ENCODE data around the gene B4GALT5. TPM values are rescaled to one million over a fixed set of nuclear protein-coding genes. Genes with fewer than 3 reads are reported as not detected.

Gene B4GALT5
- total RNA-seq, 1 donor from 2014 or later = 62.2 TPM

DNA sequence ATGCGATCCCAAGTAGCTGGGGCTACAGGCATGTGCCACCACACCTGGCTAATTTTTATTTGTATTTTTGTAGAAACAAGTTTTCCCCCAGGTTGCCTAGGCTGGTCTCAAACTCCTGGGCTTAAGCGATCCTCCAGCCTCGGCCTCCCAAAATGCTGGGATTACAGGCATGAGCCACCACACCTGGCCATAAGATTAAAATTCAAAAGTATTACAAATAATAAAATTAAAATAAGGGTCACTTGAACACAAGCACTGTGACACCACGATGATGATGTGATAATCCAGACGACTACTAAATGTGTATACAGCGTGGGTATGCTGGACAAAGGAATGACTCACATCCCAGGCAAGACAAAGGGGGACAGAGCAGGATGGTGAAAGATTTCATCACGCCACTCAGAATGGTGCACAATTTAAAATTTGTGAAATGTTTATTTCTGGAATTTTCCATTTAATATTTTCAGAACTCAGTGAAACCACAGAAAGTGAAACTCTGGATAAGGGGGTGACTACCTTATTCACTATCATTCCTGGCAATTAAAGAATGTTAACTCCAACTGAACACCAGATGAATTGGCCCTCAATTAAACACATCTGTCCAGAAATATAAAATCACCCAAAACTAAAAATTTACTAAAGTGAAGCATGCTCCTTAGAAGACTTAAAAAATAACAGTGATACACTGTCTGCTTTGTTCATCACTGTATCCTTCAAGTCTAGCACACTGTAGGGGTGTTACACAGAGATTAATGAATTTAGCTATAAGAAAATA is 13.1 kb downstream of the B4GALT5 start:
- DNase-seq (ENCODE audit: low spot score) = no peak

DNA sequence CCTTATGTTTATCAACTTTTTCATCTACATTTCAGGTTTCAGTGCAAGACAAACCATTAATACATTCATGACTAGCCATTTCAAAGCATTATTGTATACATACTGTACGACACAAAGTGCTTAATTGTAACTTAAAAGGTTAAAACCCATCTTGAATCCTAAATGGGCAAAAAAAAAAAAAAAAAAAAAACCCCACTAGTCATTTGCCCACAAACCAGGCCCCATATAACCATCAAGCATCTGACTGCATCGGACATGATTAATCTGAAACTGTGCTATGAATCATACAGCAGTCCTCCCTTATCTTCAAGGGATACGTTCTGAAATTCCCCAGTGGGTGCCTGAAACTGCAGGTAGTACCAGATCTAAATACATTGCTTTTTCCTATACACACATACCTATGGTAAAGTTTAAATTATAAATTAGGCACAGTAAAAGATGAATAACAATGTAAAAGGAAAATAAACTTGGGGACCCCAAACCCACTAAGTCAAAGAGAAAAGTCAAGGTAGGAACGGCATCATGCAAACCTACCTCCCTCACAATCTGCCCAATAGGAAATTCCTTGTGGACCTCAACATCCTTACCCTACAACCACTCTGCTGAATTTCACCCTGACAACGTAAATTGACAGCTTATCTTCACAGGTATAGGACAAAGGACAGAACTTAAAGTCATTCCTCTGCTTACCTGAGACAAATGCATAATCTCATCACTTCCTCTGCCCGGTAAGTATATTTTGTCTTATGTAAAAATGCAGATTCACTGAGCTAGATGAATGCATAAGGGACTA is 14.3 kb downstream of the B4GALT5 start:
- DNase-seq (ENCODE audit: low spot score) = no peak

DNA sequence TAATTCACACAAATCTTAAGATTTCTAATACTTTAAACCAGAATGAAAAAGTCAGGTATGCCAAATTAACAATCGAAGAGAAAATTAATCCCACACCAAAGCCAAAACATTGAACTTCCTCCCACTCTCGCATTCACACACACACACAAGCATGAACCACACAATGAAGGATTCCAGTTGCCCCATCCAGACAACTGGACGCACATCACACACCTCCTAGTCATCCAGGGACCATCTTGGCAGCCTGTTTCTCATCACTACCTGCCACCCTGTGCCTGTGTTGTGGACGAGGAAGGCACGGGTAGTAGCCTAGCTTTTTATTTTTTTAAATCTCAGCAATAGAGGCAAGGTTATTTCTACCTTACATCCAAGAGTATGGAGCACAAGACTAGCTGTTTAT is 15.2 kb downstream of the B4GALT5 start:
- DNase-seq (ENCODE audit: low spot score) = no peak

DNA sequence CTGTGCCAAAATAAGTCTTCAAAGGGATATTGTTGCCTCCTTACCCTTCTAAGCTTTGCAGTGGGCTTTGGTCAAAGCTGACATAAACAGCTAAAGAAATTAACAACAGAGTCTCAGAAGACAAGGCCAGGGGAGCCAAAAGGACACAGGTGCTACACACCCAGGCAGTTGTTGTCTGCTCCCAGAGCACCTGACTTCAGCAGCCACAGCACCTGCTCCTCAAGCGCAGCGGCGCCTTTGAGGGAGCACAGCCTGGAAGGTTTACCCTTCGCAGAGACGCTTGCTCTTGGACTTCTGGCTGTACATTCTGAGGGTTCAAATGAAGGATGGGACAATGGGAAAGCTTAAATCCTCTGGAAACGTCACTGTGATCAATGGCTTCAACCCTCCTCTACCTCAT is 16.6 kb downstream of the B4GALT5 start:
- DNase-seq (ENCODE audit: low spot score) = peak; percentile 47

DNA sequence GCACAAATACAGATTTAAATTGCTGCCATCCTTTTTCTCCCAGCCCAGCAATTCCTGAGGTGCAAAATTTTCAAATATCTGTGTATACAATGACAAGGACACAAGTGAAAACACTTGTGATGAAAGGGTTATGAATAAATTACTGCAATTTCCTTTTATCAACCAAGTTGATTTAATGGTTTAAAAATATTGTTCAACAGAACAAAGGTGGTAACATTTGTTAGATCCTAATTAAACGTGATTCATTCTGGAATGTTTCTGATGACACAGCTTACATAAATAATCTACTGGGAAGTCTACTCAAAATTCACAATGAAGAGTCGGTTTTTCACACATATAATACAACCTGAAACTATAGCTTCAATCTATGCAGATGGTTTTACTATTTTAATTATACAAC is 17.1 kb downstream of the B4GALT5 start:
- DNase-seq (ENCODE audit: low spot score) = no peak

DNA sequence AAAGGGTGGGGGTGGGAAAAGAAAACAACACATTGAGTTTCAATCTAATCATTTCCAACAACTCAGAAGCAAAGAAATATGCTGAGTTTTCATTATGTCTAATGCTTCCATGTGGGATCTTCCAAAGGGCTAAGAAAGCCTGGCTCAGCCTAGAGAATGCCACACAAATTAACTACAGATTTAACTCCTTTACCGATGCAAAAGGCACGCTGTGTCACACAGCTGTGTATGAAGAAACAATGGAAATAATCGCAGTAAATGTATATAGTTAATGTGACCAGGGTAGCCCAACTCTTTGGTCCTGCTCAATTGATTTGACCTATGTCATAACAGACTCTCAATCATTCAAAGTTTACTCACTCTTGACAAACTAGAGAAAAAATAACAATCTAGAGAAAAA is 17.8 kb downstream of the B4GALT5 start:
- no peak for DNase-seq (ENCODE audit: low spot score)

DNA sequence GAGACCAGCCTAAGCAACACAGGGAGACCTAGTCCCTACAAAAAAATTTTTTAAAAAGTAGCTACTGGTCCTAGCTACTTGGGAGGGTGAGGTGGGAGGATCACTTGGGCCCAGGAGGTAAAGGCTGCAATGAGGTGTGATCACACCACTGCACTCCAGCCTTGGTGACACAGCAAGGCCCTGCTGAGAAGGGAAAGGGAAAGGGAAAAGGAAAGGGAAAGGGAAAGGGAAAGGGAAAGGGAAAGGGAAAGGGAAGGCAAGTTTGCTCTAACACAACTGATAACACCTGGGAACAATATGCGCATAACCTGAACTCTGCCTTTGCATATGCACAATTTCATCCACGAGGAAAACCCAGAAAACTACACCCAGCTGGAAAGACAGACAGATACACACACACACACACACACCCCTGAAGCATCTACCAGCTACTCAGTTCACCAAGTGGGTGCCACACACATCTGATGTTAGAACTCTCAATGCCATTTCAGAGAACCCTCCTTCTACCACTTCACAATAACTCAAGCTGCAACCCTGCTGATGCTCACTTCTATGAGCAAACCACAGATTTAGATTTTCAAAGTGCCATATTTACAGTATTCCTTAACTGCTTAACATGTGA is 19.1 kb downstream of the B4GALT5 start:
- no peak for DNase-seq (ENCODE audit: low spot score)

DNA sequence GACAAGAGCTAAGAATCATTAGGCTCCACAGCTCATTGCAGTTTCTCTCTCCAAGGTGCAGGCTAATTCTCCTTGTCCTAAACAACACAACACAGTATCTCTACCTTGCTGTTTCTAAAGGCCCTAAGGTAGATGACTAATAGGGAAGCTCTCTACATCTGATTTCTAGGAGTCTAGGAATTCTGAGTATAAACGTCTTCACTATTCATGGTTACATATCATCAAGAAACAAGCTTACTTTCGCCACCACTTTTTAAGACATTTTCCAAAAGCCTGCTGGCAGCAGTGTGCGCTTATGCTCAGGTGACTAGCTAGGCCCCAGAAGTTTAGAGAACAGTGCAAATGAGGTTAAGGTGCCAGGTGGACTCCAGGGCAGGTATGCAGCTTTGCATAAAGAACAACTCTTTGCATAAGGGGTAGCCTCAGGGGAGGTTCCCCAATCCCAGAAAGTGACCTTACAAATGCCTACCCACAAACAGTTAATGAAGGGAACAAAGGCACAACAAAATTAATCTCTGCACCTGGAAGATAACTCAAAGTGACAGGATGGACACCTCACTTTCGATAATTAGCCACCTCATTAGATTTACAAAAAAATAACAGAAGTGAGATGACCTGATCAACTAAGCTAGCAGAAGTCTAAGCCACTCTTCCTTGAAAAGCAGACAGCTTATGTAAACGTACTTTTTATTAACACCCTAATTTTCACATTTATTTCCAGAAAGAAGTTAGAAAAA is 20.1 kb downstream of the B4GALT5 start:
- no peak for DNase-seq (ENCODE audit: low spot score)

DNA sequence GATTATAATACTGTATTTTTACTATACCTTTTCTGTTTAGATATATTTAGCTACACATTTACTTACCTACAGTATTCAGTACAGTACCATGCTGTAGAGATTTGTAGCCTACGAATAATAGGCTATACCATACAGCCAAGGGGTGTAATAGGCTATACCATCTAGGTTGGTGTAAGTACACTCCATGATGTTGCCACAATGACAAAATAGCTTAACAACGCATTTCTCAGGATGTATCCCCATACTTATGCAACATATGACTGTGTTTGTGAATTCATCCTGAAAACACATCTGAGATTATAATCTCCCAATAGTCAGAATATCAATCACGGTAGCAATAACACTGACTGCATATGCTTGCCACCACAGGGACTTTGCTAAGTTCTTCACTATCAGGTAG is 20.7 kb downstream of the B4GALT5 start:
- no peak for DNase-seq (ENCODE audit: low spot score)

DNA sequence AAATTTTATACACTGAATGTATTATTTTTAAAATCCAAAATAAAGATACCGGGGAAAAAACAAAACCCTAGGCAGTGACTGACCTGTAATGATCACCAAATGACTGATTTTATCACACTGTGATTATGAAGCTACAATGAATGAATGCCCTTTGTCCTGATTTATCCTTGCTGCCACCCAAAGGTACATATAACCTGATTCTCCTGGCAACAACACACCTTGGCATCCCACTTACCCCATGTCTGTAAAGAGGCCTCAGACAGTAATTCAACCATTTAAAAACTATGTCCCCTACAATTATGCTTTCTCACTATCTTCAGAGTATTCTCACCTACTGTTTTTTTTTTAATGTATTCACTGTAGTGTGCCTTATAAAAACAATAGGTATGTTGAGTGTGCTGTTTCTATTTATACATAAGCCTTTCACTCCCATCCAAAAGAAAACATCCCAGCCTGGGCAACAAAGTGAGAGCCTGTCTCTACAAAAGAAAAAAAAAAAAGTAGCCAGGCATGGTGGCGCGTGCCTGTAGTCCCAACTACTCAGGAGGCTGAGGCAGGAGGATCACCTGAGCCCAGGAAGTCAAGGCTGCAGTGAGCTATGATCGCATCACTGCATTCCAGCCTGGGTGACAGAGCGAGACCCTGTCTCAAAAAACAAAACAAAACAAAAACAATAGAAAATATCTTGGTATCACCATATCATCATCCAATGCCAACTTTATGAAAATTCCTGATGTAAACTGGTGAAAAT is 21.7 kb downstream of the B4GALT5 start:
- DNase-seq (ENCODE audit: low spot score) = no peak

DNA sequence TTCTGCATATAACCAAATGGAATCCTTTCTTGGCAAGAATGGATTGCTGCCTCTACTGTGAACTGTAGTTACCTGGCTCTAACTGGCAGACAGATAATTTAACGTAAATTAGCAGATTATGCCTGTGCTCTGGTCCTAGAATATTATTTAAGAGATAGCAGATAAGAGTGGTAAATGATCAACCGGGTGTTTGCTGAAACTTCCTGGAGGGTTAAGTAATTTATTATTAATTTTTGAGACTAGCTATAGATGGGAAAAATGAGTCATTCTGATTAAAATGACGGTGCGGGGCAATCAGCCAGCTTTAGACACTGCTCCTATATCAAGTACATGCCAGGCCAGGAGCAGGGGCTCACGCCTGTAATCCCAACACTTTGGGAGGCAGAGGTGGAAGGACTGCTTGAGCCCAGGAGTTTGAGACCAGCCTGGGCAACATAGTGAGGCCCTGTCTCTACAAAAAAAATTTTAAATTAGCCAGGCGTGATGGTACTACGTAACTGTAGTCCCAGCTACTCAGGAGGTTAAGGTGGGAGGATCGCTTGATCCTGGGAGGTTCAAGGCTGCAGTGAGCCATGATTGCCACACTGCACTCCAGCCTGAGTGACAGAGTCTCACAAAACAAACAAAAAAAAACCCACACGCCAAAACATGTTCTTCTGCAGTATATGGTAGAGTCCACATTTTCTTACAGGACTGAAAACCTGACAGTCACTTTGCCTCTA is 22.6 kb downstream of the B4GALT5 start:
- peak; percentile 79 for DNase-seq (ENCODE audit: low spot score)

DNA sequence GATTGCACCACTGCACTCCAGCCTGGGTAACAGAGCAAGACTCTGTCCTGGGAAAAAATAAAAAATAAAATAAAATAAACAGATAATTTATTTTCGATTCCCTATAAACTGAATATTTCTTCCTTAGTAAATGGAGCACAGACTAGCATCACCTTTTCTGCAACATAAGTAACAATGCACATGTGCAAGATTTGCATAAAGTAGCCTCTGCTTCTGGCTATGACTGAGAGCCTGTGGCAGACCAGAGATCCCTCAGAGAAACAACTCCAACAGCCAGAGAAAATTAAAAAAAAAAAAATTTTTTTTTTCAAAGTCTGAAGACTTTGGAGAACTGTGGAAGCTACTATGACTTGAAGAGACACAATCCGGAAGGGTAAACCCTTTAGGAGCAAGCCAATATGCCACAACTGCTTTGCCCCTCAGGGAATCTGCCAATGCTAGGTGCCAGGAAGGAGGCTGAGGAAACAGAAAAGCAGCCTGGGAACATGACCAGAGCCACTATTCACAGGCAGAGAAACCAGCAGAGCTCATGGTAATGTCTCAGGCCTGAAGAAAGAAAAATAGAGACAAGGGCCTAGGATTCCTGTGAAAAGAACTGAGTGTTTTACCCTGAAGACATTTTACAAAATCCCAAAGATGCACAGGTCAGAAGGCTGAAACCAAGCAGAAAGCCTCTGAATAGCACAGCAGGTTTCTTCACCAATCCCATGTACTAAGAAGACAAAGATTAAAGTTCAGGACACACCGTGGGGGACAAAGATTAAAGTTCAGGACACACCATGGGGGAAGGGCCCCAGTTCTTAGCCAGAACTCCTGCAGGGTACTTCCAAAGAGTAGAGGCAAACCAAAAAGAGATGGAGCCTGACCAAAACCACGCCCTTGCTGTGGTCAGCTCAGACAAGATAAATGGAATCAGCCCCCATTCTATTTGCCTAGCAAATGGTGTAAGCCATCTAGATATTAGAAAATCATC is 25.8 kb downstream of the B4GALT5 start:
- no peak for DNase-seq (ENCODE audit: low spot score)

DNA sequence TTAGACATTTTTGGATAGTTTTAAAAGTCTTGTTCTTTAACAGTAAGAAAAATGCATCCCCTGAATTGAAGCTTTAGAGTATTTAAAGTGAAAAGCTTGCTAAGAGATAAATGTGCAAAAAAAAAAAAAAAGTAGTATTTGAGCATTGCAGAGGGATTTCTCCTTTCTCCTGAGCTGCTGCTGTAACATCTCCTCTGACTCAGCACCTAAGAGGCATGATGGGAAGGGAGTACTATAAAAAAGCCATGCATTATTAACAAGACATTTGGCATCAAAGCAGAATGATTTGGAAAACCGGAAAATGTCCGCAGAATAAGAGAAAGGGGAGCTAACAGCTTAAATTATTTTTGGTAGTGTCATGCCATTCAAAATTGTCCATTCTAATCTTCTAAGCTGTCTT is 27.9 kb downstream of the B4GALT5 start:
- DNase-seq (ENCODE audit: low spot score) = no peak

DNA sequence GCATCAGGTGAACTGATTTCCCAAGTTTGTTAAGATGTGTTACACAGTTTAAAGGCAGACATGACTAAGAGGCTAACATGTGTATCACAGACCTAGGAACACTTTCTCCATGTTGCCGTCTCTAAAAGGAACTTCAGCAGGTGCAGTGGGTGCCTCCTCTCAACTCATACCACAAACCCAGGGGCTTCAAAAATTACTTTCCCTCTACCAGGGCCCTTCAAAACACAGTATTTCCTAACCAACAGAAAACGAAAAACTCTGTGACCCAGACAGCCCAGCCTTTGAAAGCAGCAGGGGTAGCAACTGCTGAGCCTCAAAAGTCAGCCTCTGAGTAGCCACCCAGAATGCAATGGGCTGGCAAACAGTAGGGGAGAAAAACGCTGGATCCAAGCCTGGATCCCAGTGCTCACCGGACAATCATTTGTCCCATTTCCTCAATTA is 28.5 kb downstream of the B4GALT5 start:
- no peak for DNase-seq (ENCODE audit: low spot score)

DNA sequence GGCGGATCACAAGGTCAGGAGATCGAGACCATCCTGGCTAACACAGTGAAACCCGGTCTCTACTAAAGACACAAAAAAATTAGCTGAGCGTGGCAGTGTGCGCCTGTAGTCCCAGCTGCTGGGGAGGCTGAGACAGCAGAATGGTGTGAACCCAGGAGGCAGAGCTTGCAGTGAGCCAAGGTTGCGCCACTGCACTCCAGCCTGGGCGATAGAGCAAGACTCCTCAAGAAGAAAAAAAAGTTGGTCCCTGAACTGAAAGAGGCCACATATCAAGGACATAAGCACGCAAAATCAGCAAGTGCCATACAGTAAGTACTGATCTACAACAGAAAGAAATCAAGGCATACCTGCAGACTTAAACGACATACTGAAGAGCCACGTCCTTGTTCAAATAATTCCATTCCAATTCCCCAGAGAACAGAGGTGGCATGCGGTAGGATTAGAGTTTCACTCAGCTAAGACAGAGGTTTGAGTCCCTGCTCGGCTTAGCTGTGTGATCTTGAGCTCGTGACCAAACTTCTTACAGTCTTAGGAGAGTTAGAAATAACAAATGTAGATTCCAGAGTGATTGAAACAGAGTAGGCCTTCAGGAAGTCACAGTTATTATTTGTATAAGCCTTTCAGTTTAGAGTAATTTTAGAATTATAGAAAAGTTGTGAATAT is 29.2 kb downstream of the B4GALT5 start:
- no peak for DNase-seq (ENCODE audit: low spot score)

DNA sequence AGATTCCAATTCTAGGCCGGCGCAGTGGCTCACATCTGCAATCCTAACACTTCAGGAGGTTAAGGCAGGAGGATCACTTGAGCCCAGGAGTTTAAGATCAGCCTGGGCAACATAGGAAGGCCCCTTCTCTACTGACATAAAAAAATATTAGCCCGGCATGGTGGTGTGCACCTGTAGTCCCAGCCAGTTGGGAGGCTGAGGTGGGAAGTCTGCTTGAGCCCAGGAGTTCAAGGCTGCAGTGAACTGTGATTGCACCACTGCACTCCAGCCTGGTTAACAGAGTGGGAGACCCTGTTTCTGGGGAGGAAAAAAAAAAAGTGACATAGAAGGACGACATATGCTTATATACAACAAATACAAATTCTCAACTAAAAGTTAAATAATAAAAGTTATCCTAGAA is 30.9 kb downstream of the B4GALT5 start:
- DNase-seq (ENCODE audit: low spot score) = no peak

DNA sequence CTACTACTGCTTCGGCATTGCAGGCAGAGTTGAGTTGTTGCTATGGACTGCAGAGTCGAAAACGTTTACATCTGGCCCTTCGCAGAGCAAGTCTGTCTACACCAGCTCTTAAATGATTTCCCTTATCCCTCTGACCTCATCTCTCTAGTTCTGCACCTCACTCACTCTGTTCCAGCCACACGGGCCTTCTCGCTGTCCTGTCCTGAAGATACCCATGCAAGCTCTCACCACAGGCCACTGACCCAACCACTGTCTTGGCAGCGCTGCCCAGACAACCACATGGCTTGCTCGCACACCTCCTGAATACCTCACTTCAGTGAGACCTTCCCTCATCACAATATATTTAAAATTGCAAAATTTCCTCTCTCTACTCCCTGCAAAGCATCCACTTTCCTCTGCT is 31.4 kb downstream of the B4GALT5 start:
- DNase-seq (ENCODE audit: low spot score) = no peak

DNA sequence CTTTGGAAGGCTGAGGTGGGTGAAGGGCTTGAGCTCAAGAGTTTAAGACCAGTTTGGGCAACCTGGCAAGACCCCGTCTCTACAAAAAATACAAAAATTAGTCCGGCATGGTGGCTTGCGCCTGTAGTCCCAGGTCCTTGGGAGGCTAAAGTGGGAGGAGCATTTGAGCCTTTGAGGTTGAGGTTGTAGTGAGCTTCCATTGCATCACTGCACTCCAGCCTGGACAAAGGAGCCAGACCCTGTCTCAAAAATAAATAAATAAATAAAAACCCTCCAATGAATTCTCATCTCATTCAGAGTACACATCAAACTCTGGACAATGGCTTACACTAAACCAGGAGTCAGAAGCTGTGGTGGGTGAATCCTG is 31.8 kb downstream of the B4GALT5 start:
- no peak for DNase-seq (ENCODE audit: low spot score)

DNA sequence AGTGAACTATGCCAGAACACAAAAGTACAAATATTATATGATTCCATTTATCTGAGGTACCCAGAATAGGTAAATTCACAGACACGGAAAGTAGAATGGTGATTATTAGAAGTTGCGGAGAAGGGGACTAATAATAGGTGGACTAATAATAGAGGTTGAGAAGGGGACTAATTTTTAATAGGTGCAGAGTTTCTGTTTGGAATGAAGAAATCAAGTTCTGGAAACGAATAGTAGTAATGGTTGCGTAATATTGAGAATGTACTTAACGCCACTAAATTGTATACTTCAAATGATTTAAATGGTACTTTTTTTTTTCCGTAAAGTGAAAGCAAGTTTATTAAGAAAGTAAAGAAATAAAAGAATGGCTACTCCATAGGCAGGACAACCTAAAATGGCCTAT is 33.2 kb downstream of the B4GALT5 start:
- DNase-seq (ENCODE audit: low spot score) = no peak
